ENCODE data around the gene LBP. TPM values are rescaled to one million over a fixed set of nuclear protein-coding genes. Genes with fewer than 3 reads are reported as not detected.
A peak's percentile ranks its signal among the peaks of the same experiment; 100 is the strongest.

Gene LBP
- total RNA-seq, 1 donor from 2014 or later, result not detected

DNA sequence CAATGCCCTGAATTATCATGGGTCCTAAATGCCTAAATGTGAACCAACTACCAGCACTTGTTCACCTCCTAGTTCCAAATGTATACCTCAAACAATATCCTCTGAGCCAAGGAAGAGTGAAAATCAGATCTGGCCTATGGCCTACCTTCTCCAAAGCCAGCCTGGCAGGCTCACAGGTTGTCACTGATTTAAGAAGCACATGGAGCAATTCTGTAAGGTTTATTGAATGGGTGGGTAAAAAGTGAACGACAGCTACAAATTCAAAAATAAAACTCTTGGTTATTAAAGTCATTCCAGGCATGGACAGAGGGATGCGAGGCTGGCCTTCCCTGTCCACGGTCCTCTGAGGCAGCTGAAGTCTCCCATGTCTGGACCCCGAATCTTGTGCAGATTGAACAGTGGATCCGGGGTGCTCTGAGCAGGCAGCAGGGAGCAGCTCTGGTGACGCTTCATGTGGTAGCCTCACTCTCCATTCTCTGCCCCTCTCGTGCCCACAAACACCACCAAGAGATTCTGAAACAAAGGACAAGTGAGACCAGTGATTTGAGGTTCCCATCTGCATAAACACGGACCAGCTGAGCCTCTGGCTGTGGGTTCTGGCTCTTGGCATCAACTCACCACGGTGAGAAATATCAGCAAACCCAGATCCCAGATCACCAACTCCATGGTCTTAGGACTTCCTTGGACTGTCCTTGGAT is 74.3 kb downstream of the LBP start:
- peaks cover 5% of the 10 kb centered on the region for H3K4me1 Mint-ChIP-seq (ENCODE audit: low read depth)
- DNase-seq (ENCODE audit: low spot score), result no peak
- no peaks in the 10 kb centered on the region for H3K27me3 Mint-ChIP-seq (ENCODE audit: insufficient read depth)
- H3K4me3 Mint-ChIP-seq, result no peak overlapping the region
- H3K36me3 Mint-ChIP-seq (ENCODE audit: low read depth), result peaks cover 62% of the 10 kb centered on the region
- H3K27ac Mint-ChIP-seq, result no peak overlapping the region
- H3K9me3 Mint-ChIP-seq, result no peaks in the 10 kb centered on the region
- intact Hi-C loops (cut with micrococcal nuclease), result no loop called here

DNA sequence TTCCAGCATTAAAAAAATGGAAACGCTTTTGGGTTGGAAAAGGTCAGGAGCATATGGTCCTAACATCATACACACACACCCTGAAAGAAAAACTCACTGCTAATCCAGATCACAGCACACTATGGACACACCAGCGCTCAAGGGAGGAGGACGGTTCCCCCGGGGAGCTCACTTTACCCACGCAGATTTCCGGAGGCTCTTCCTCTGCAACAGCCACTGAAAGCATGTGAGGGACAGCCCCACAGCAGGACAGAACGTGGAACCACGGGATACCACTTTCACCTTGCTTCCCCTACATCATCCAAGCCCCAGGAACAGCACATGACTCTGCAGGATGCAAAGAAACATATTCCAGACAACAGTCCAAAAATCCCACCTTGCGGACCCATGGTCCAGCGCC is 75.6 kb downstream of the LBP start:
- Mint-ChIP-seq H3K4me1 (ENCODE audit: low read depth) (peaks cover 8% of the 10 kb centered on the region), H3K27ac (no peak overlapping the region)
- intact Hi-C loops (cut with micrococcal nuclease), result no loop called here

DNA sequence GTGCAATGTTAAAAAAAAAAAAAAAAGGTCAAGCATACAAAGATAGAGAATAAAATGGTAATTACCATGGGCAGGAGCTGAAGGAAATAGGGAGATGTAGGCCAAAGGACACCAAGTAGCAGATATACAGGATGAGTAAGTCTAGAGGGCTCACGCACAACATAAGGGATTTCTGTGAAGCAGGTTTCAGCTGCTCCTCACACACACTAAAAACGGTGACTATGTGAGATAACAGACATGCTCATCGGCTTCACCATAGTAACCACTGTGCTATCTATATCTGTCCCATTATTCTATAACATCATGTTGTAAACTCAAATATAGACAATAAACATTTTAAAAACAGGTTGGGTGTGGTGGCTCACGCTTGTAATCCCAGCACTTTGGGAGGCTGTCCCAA is 77.3 kb downstream of the LBP start:
- H3K4me3 Mint-ChIP-seq, result no peak overlapping the region
- intact Hi-C loops (cut with micrococcal nuclease), result no loop called here
- H3K4me1 Mint-ChIP-seq (ENCODE audit: low read depth), result peaks cover 14% of the 10 kb centered on the region
- no peaks in the 10 kb centered on the region for H3K9me3 Mint-ChIP-seq
- no peak for DNase-seq (ENCODE audit: low spot score)
- H3K27ac Mint-ChIP-seq, result no peak overlapping the region
- no peaks in the 10 kb centered on the region for H3K27me3 Mint-ChIP-seq (ENCODE audit: insufficient read depth)
- H3K36me3 Mint-ChIP-seq (ENCODE audit: low read depth), result peaks cover 70% of the 10 kb centered on the region

More for the DNA sequence above, 75.6 kb downstream of the LBP start:
- DNase-seq (ENCODE audit: low spot score), result no peak
- Mint-ChIP-seq H3K36me3 (ENCODE audit: low read depth) (peaks cover 62% of the 10 kb centered on the region), H3K9me3 (no peaks in the 10 kb centered on the region), H3K4me3 (no peak overlapping the region), H3K27me3 (ENCODE audit: insufficient read depth) (no peaks in the 10 kb centered on the region)

DNA sequence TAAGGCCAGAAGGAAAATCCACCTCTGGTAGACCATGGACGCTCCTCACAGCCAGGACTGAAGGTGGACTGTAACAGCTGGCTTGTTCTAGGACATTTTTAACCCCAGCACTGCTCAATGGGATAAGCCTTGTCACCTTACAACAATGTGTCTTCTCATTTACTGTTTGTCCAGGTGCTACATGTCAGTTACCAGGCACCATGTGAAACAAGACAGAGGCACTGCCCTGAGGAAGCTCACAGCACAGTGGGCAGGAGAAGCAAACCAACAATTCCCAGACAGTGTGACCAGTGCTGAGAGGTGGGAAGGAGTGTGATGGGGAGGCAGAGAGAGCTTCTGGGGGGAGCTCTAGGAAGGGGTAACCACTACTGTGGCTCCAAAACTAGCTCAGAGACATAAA is 78.1 kb downstream of the LBP start:
- H3K27me3 Mint-ChIP-seq (ENCODE audit: insufficient read depth), result no peaks in the 10 kb centered on the region
- H3K4me1 Mint-ChIP-seq (ENCODE audit: low read depth), result peaks cover 14% of the 10 kb centered on the region
- peak overlapping the region; percentile 55 for H3K27ac Mint-ChIP-seq
- H3K9me3 Mint-ChIP-seq, result no peaks in the 10 kb centered on the region
- H3K36me3 Mint-ChIP-seq (ENCODE audit: low read depth), result peaks cover 74% of the 10 kb centered on the region
- DNase-seq (ENCODE audit: low spot score), result no peak
- no peak overlapping the region for H3K4me3 Mint-ChIP-seq
- intact Hi-C loops (cut with micrococcal nuclease), result no loop called here

DNA sequence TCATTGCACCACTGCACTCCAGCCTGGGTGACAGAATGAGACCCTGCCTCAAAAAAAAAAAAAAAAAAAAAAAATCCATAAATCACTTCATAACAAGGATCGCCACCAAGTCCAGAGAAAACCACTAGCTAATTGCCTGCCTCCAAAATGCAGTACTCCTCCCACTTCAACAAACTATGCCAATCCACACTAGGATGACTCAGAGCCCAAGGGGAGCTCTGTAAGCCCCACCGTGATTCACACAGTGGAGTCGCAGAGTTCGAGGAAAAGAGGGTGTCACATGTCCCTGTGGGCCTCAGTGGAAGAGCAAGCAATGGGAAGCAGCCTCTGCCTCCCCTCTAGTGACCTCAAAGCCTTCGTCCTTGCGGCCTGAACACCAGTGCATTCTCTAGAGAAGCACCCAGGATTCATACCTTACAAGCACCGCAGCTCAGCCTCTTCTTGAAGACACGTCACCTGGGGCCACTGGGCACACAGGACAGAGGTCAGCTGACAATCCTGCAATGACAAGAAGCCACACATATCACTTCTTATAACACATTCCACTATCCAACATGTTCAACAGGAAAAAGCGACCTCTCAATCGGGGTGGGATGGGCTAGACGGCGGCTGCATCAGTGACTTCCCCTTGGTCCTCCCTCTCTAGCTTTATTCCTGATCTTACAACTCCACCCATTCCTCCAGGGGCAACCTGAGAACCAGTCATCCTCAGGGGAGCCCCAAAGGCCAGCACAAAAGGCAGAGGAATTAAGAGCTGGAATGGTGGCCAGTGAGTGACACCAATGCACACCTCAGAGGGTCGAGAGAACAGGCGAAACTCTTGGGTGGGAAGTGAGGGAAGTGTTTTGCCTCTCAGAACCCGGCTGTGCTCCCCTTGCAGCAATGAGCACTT is 80.0 kb downstream of the LBP start:
- H3K27ac Mint-ChIP-seq, result no peak overlapping the region
- H3K9me3 Mint-ChIP-seq, result no peaks in the 10 kb centered on the region
- DNase-seq (ENCODE audit: low spot score), result no peak
- intact Hi-C loops (cut with micrococcal nuclease), result no loop called here
- H3K4me1 Mint-ChIP-seq (ENCODE audit: low read depth), result peaks cover 20% of the 10 kb centered on the region
- H3K27me3 Mint-ChIP-seq (ENCODE audit: insufficient read depth), result no peaks in the 10 kb centered on the region
- H3K36me3 Mint-ChIP-seq (ENCODE audit: low read depth), result peaks cover 73% of the 10 kb centered on the region
- H3K4me3 Mint-ChIP-seq, result no peak overlapping the region

Other genes with a start within 250 kb of the LBP start
- gene TGM2, start 181.2 kb upstream of the LBP start, total RNA-seq, result not detected in 2 replicates
- not detected in 2 replicates for gene KIAA1755, start 85.7 kb upstream of the LBP start, total RNA-seq
- gene BPI, start 42.3 kb upstream of the LBP start, total RNA-seq, result not detected in 2 replicates
- 89.8 and 104 TPM in 2 replicates for gene SNHG17, start 88.8 kb downstream of the LBP start, total RNA-seq
- gene RALGAPB, start 126.4 kb downstream of the LBP start, total RNA-seq, result 31.0 and 32.4 TPM in 2 replicates
- not detected in 2 replicates for gene ADIG, start 234.7 kb downstream of the LBP start, total RNA-seq